Astrocyte of the cerebellum (primary cell): Measurements from ENCODE around the gene GRIK5.

ENCODE experiments used
- DNase-seq: peaks from one replicate; pipeline ENCODE4 v3.0.0-alpha.2; 2011; ENCODE audit warnings: low read depth
- H3K4me3 ChIP-seq: 2 replicates; pipeline ENCODE4 v1.5.1; 2011; ENCODE audit warnings: mild to moderate bottlenecking, low read depth, low read length, moderate library complexity
- in situ Hi-C: cut with HindIII; loops from 2 replicates; pipeline ENCODE4 v1.10.0; 2017; ENCODE audit warnings: low sequenced_read_pairs
- TF ChIP-seq, protein P1 (sequence below): IDR thresholded peaks from 2 replicates; pipeline ENCODE4 v1.5.1; 2012; ENCODE audit warnings: low read length, low read depth, moderate library complexity, mild to moderate bottlenecking; ENCODE audit errors: missing control alignments

GRIK5 gene

DNA sequence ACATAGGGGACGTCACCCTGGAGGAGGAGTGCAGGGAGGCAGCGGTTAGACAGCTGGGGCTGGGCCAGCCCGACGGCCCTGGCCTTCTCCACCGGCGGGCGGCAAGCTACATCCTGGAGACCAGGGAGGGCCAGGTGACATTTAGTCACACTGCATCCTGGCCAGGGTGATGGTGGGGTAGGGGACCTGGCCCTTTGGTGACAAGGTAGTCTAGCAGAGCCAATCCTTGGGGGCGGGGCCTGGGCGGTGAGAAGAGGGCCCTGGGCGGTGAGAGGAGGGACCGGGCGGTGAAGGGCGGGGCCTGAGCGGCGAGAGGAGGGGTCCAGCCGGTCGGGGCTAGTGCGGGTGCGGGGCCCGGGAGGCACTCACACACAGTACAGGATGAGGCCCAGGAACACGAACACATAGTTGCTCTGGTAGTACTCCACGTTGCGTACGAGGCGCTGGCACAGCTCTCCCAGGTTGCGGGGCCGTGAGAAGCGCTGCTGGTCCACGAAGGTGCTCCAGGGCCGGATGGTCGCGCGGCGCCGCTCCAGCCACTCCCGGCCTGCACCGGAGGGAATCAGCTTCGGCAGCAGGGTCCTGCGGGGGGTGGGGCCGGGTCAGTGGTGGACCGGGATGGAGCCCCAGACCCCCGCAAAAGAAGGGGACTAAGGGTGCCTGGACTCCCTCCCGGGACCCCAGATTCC lies 111.5 kb downstream of the GRIK5 start:
- in situ Hi-C loops: no loop called here
- TF ChIP-seq, protein P1, sequence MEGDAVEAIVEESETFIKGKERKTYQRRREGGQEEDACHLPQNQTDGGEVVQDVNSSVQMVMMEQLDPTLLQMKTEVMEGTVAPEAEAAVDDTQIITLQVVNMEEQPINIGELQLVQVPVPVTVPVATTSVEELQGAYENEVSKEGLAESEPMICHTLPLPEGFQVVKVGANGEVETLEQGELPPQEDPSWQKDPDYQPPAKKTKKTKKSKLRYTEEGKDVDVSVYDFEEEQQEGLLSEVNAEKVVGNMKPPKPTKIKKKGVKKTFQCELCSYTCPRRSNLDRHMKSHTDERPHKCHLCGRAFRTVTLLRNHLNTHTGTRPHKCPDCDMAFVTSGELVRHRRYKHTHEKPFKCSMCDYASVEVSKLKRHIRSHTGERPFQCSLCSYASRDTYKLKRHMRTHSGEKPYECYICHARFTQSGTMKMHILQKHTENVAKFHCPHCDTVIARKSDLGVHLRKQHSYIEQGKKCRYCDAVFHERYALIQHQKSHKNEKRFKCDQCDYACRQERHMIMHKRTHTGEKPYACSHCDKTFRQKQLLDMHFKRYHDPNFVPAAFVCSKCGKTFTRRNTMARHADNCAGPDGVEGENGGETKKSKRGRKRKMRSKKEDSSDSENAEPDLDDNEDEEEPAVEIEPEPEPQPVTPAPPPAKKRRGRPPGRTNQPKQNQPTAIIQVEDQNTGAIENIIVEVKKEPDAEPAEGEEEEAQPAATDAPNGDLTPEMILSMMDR: no peak
- DNase-seq: peak; percentile 13
- peak overlapping the region; percentile 98 for H3K4me3 ChIP-seq

DNA sequence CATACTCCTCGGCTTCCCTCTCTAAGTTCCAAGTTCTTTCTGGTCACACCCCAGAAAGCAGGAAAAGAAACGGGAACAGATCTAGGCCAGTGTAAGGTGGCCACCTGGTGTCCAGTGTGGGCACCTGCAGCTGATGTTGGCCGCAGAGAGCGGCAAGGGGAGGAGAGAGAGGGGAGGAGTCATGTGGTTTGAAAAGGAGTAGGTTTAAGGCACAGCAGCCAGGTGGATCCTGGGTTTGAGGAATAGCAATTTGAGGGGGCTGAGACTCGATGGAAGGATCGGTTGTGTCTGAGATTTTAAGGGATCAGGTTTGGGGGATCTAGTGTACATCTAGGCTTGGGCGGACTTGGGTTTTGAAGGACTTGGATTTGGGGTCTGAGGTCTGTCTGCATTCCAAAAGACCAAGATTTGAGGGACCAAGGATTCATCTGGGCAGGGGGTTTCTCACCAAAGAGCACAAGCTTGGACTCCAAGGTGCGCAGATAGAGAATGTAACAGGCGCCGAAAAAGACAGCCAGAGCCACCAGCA lies 112.1 kb downstream of the GRIK5 start:
- peak; percentile 67 for DNase-seq
- TF ChIP-seq, protein P1: peak; percentile 90
- peak overlapping the region; percentile 98 for H3K4me3 ChIP-seq
- in situ Hi-C loops: no loop called here

DNA sequence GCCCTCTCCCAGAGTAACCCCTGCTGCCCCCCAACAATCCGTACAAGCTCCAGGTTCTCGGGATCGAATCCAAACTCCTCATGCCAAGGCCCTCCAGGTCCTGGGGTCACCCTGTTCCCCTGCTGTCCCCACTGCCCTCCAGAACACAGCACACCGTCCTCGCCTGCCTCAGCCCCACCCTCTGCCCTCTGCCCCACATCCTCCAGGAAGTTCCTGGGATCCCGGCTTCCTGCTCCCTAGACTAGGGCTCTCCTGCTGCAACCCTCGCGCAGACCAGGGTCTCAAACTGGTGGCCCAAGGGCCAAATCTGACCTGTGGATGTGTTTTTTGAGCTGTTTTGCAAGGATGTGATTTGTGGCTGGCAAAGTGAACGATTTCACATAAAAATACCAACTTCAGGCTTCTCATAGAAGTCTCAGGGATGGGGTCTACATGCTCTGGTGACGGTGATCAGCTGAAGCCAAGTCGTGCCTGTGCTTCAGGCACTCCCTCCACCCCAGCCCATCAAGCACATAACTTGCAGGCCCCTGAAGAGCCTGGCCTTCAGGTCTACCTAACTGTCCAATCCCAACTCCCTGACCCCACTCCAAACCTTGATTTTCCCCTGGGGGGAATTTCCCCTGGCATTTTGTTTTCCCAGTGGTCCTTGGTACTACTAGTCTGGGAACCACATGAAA lies 112.7 kb downstream of the GRIK5 start:
- H3K4me3 ChIP-seq: no peak overlapping the region
- no peak for DNase-seq
- TF ChIP-seq, protein P1: no peak
- in situ Hi-C loops: no loop called here

DNA sequence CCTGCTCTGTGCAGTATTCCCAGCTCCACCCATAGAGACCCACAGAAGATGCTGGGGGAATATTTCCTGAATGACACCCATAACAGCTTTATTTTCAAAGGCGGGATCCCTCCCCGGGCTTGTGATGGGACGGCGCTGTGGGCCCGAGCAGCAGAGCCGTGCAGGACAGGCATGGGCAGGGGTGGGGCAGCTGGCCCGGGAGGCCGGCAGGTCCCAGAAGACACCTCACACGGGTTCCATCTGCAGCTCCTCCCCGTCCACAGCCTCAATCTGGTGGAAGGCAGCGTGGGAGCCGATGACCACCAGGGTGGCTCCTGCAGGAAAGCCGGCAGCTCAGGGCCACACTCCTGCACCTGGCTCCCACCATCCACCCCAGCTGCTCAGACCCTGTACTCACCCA lies 113.4 kb downstream of the GRIK5 start:
- H3K4me3 ChIP-seq: no peak overlapping the region
- in situ Hi-C loops: no loop called here
- DNase-seq: no peak
- TF ChIP-seq, protein P1: no peak

DNA sequence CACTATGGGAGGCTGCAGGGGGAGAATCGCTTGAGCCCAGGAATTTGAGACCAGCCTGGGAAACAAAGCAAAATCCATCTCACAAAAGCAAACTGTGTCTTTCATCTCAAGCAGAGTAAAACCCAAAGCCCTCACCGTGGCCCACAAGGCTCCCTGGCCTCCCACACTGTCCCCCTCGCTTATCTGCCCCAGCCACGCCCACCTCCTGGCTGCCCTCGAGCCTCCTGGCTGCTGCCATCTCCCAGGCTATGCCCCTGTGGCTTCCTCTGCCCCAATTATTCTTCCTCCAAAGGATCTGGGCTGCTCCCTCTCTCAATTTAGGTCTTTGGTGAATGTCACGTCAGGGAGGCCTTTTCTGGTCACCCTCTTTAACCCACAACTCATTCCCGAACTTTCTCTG lies 114.5 kb downstream of the GRIK5 start:
- H3K4me3 ChIP-seq: no peak overlapping the region
- in situ Hi-C loops: no loop called here
- TF ChIP-seq, protein P1: no peak
- DNase-seq: no peak

DNA sequence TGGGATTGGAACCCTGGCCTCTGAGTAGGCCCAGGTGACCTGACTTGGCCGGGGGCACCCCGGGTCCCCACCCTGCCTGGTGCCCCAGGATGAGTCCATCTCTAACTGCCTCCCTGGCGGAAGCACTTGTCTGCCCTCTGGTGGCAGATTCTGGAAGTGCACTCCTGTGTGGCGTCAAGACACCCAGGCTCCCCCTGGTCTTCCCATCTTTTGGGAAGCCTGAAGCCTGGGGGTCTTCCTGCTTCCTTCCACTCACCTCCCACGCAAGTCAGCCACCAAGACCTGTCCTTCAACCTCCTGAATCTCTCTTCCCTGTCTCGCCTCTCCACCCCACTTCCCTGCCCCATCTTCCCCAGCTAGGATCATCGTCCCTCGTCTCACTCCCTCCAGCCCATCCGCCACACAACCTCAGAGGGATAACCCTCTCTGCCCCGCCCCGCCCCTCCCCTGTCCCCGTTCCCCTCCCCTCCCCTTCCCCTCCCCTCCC lies 118.3 kb downstream of the GRIK5 start:
- H3K4me3 ChIP-seq: no peak overlapping the region
- in situ Hi-C loops: no loop called here
- peak; percentile 46 for DNase-seq
- TF ChIP-seq, protein P1: peak; percentile 99
